Tibial nerve (tissue), 4 donors: ENCODE measurements around the gene GPAT3. TPM values are rescaled to one million over a fixed set of nuclear protein-coding genes. Genes with fewer than 3 reads are reported as not detected.

ENCODE experiments used
- DNase-seq, 2 donors: peaks; one replicate each; pipeline ENCODE4 v3.0.0-alpha.2; 2019; ENCODE audit warnings: low spot score in 2 of 2
- H3K27ac ChIP-seq, 4 donors: fragments of 200-600 bp; sonication (generic) in 3 of 4; one replicate each; pipeline ENCODE4 v1.5.1; 2017 to 2019; ENCODE audit warnings: mild to moderate bottlenecking in 1 of 4
- H3K27me3 ChIP-seq, 2 donors: fragments of 200-600 bp; sonication (generic) in 1 of 2; one replicate each; pipeline versions ENCODE4 v1.5.1 to v1.6.0; 2017 to 2019
- H3K36me3 ChIP-seq, 3 donors: fragments of 200-600 bp; sonication (generic); one replicate each; pipeline ENCODE4 v1.5.1; 2018 to 2019
- H3K4me1 ChIP-seq, 4 donors: fragments of 200-600 bp; sonication (generic) in 3 of 4; one replicate each; pipeline ENCODE4 v1.5.1; 2017 to 2019
- H3K4me3 ChIP-seq, 4 donors: fragments of 200-600 bp; sonication (generic) in 3 of 4; one replicate each; pipeline ENCODE4 v1.5.1; 2017 to 2019; ENCODE audit warnings: mild to moderate bottlenecking in 1 of 4, moderate library complexity in 1 of 4
- H3K9me3 ChIP-seq, 4 donors: fragments of 200-600 bp; sonication (generic) in 3 of 4; one replicate each; pipeline ENCODE4 v1.5.1; 2017 to 2019
- EP300 ChIP-seq, 2 donors: sonication (generic); formaldehyde crosslinking; IDR thresholded peaks; one replicate each; pipeline ENCODE4 v1.6.1; 2017; ENCODE audit warnings: antibody characterized with exemption in 2 of 2, mild to moderate bottlenecking in 1 of 2
- POLR2A ChIP-seq, 2 donors: fragments of 450-650 bp; IDR thresholded peaks; one replicate each; pipeline ENCODE4 v1.6.1; 2017; ENCODE audit warnings: antibody characterized with exemption in 2 of 2, mild to moderate bottlenecking in 2 of 2, moderate library complexity in 2 of 2
- WGBS, 2 donors: methylation state at CpG; one replicate each; pipeline ENCODE4 v1.1.5; 2018; 5-methylcytosine and 5-hydroxymethylcytosine counted together
- small RNA-seq: library from RNA; depleted of rRNA; stranded (forward); fragments of <200 nt; gene quantifications from one replicate; pipeline ENCODE3, GENCODE V24; 2016
- total RNA-seq, 4 donors: library from RNA; depleted of rRNA; stranded (reverse); fragments of >200 nt; gene quantifications; one replicate each; pipeline ENCODE4 v1.1.0, GENCODE V29; 2016
- TF ChIP-seq, protein P1 (sequence below), 5 experiments: fragments of 200-600 bp in 3 of 5; fragments of 450-650 bp in 2 of 5; sonication (generic) in 3 of 5; IDR thresholded peaks; one replicate each; pipeline ENCODE4 v1.5.1; 2016 to 2019; ENCODE audit warnings: antibody characterized with exemption in 5 of 5, mild to moderate bottlenecking in 3 of 5, moderate library complexity in 2 of 5

GPAT3 gene
- total RNA-seq, 4 donors from 2014 or later = 0.90 to 8.1 (median 6.7) TPM

DNA sequence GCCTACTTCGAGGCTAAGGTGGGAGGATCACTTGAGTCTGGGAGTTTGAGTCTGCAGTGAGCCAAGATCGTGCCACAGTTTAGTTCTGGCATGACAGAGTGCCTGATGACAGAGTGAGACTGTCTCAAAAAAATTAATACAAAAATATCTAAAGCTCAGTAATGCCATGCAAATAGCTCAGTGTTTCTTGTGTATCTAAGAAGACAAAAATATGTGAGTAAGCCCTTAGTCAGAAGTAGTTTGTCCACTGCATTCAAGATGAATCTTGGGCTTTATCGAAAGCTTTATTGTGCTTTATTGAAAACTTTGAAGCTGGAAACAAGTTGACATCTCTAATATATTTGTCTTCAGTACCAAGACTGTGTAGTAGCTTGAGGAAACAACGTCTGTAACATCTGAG, 115.9 kb downstream of the GPAT3 start:
- 83 to 88% methylated on average over 4 of the region's 4 CpGs for WGBS, 2 donors
- H3K36me3 ChIP-seq = no peaks in the 10 kb centered on the region
- H3K4me3 ChIP-seq = no peak overlapping the region
- H3K27me3 ChIP-seq = no peaks in the 10 kb centered on the region
- no peak for TF ChIP-seq POLR2A (IDR thresholded peaks at IDR 0.05)
- TF ChIP-seq EP300 (IDR thresholded peaks at IDR 0.05) = no peak
- TF ChIP-seq, protein P1, sequence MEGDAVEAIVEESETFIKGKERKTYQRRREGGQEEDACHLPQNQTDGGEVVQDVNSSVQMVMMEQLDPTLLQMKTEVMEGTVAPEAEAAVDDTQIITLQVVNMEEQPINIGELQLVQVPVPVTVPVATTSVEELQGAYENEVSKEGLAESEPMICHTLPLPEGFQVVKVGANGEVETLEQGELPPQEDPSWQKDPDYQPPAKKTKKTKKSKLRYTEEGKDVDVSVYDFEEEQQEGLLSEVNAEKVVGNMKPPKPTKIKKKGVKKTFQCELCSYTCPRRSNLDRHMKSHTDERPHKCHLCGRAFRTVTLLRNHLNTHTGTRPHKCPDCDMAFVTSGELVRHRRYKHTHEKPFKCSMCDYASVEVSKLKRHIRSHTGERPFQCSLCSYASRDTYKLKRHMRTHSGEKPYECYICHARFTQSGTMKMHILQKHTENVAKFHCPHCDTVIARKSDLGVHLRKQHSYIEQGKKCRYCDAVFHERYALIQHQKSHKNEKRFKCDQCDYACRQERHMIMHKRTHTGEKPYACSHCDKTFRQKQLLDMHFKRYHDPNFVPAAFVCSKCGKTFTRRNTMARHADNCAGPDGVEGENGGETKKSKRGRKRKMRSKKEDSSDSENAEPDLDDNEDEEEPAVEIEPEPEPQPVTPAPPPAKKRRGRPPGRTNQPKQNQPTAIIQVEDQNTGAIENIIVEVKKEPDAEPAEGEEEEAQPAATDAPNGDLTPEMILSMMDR (IDR thresholded peaks at IDR 0.05) = no peak
- DNase-seq = no peak
- H3K9me3 ChIP-seq = no peaks in the 10 kb centered on the region
- H3K27ac ChIP-seq = no peak overlapping the region
- H3K4me1 ChIP-seq = no peaks in the 10 kb centered on the region

Small RNA genes lying within 50 kb of the gene (small RNA-seq; reads per million reads assigned to genes)
- gene RF00019 = not detected

Other genes with a start within 250 kb of the GPAT3 start
- gene HPSE, start 201.3 kb upstream of the GPAT3 start, total RNA-seq = 1 to 10 TPM; 2.0 to 3.0 (median 2.7) TPM
- gene HELQ, start 80.3 kb upstream of the GPAT3 start, total RNA-seq = 10 to 100 TPM; 22.5 to 26.8 (median 24.8) TPM
- gene MRPS18C, start 80.0 kb upstream of the GPAT3 start, total RNA-seq = 10 to 100 TPM; 10.6 to 18.8 (median 15.5) TPM
- gene ABRAXAS1, start 51.0 kb upstream of the GPAT3 start, total RNA-seq = 10 to 100 TPM; 10.2 to 21.0 (median 14.8) TPM